GM21825 (cell line): ENCODE measurements around the gene POLD4.

Source experiments
- ATAC-seq: cut with Tn5 transposase; IDR thresholded peaks from one replicate; pipeline ENCODE4 v1.9.1; 2021; ENCODE audit warnings: mild to moderate bottlenecking, moderate library complexity; ENCODE audit not compliant: unreplicated experiment

Gene POLD4

DNA sequence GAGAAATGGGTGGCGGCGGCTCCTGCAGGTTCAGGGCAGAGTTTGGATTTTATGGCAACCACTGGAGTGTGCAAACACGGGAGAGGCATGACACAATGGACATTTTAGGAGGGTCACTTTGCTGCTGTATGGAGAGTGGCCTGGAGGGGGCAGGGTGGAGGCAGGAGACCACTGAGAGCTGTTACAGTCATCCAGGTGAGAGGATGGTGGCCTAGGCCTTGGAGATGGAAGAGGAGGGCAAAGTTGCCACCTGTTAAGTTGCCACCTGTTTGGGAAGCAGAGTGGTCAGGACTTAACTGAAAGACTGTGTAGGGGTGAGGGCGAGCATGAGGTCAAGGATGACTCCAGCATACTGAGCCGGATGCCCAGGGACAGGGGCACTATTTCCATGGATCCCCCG is 36.1 kb upstream of the POLD4 start:
- ATAC-seq: no peak

- no peak for ATAC-seq
These were observed 34.2 kb upstream of the POLD4 start for GRCh38 chr11:67387518-67387917.

DNA sequence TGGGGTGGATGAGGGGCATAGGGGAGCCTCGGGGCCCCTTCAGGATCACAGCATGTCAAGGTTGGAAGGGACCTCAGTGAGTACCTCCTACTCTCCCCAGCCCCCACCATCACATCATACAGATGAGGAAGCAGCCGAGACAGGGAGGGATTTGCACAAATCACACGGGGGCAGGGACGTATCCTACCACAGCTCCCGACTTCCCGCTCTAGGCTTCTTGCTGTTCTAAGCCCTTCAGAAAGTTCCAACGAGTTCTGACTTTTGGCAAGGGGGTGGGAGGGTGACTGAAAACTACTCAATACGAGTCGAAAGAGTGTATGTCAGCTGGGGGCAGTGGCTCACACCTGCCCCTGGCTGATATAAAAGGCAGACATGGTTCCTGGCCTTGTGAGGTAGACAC is 33.7 kb upstream of the POLD4 start:
- ATAC-seq: no peak

DNA sequence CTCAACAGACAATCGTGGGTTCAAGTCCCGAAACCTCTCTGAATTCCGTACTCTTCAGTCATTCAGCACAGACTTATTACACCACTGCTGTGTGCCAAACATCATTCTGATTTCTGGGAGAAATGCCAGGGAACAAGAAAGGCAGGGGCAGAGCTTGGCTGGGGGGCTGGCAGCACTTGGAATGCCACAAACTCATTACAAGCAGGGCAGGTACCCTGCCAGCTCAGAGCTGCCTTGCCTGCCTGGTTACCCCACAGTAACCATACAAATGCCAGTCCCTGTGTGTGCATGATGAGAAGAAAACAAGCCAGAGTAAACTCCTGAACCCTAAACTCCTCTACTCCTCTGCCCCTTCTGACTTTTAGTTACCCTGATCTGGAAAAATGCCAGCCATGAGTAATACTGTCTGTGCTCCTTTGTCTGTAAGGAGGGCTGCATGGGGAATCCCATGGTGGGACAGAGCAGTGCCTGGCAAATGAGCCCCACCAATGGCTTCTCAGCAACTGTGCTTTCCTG is 31.6 kb upstream of the POLD4 start:
- no peak for ATAC-seq

DNA sequence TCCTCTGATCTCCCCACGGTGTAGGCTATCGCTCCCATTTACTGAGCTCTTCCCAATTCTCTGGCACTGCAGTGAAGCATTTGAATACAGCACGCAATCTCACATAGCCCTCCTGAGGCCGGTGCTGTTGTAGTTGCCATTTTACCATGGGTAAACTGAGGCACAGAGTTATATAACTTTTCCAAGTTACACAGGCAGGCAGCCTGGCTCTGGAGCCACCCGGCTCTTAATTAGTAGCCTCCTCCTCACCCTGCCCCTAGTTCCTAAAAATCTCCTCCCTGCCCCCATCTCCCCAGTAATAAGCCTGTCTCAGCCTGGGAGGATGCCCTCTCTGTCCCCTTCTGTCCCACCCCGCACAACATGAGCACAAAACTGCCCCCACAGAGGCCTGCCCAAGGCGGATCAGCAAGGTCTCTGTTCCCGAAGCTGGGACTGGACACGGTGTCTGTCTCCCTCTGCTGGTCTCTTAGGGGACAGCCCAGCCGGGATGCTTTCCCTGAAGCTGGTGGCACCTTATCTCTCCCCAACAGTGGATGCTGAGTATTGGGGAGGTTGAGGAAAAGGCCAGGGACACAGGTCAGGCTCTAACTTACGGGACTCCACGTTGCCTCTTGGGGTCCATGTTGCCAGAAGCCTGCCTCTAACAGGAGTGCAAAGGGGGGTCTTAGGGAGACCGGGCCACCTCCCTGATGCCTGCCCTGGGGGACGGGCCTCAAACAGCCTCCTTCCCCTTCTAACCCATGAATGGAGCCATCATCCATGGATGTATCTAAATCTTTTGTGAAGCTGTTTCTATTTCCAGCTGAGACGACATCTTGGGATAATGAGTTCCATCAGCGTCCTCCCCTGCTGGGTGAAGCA is 29.2 kb upstream of the POLD4 start:
- ATAC-seq: peak; percentile 70

DNA sequence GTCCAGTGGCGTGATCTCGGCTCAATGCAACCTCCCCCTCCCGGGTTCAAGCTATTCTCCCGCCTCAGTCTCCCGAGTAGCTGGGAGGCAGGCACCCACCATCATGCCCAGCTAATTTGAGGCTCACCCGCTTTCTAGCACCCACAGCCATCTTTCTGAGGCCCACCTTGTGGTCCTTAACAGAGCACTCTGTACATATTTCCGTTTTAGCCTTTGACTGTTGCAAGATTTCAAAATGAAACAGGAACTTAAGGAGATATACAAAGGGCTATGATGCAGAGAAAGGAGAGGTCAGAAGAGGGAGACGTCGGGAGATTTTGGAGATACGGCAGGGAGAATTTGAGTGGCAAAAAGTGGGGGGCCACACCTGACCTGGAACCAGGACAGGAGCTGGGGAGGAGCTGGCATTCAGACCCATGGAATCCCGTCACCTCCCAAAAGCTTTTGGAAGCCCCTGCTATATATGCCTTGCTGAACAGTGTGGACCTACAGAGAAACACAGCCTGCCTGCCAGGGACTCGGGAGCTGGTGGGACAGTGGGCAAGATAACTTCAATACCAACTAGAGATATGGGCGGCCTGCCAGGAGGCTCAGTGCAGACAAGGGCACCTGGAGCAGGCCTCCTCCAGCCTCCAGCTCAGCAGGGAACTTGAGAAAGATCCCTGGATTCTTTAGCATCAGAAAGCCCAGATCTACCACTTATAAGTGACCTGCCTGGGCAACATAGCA is 28.1 kb upstream of the POLD4 start:
- no peak for ATAC-seq

- no peak for ATAC-seq
These were observed 26.0 kb upstream of the POLD4 start for GRCh38 chr11:67379061-67380058.

- ATAC-seq: no peak
These were observed 25.2 kb upstream of the POLD4 start for GRCh38 chr11:67378544-67378943.

DNA sequence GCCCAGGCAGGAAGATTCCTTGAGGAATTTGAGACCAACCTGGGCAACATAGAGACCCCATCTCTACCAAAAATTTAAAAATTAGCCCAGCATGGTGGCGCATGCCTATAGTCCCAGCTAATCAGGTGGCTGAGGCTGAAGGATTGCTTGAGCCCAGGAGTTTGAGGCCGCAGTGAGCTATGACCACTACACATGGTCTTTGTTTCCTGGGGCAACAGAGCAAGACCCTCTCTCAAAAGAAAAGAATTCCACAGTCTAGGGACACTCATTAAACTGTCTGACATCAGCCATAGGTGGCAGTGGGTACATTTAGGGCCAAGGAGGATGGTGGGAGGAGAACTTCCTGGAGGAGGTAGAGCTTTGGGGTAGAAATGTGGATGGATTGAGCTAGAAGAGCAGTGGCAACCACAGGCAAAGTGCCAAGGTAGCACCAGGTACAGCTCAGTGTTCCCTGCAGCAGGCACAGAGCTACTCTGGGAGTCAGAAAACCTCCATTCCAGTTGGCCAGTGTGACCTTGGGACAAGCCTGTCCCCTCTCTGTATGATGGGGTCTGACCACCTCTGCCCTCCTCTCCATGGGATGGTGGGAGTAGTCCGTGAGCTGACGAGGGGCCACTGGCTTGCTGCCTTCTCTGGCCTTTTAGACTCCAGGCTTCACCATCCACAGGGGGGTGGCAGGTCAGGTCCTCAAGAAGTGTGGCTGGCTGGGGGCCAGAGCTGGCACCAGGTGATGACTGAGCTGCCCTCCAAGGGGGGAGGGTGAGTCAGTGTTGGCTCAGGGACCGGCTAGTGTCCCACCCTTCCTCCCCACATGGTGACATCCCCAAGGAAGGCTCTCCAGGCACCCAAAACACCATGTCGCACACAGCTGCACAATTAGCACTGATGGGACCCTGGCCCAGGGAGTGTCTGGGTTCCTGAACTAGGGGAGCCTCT is 23.8 kb upstream of the POLD4 start:
- no peak for ATAC-seq

DNA sequence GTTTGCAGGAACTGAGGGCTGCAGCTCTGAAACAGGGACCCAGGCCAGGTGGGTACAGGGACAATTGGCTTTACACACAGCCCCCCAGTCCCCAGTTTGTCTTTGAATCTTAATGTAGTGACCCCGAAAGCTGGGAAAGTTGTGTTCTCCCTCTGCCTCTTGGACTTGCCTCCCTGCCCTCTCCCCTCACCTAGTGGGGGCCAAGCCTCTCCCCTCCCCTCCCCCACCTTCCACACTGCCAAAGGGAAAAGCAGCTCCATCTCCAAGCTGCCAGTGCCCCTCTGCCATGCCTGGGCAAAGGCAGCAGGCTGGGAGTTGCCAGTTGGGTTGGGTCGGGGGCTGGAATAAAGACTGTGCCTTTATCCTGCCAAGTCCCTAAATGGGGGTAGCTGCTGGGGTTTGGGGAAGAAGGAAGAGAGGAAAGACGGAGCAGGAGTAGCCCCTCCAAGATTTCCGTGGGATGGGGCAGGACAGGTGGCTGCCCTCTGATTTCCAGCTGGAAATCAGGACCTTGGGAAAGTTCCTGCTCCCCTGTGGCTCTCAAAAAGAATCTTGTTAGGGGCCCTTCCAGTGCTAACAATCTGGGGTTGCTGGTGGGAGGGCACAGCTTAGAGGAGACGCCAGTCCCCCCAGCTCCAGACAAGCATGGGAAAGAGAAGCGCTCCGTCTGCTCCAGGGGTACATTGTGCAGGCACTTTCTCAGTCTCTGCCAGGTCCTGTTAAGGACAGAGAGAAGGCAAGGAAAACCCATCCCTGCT is 22.9 kb upstream of the POLD4 start:
- no peak for ATAC-seq

DNA sequence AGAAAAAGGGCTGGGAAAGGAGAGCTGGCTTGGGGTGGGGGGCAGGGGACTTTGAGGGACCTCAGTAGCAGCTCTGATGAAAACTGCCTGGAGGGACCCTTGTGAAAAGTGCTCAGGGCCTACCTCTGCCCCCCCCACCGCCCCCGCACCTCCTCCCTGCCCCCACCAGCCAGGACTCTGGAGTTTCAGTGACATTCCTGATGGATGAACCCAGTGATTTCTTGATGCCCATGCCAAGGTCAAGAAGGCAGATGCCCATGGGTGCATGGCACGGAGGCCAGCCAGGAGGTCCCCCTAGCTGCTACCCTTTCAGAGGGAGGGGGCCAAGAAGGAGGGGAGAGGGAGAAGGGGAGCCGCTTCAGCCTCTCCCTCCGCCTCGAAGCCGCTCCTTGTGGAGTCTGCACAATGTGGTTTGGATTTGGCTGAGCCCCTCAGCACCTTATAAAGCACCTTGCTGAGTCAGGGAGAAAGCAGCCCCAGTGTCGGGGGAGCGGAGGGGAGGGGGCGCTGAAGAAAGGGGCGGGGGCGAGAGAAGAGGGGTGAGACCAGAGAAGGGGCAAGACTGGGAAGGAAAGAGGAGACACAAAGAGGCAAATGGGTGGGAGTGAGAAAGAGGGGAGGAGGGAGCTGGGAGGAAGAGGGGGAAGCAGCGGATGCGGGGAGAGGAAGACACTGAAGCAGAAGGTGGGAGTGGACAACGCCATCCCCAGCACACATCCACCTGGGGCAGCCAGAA is 22.1 kb upstream of the POLD4 start:
- no peak for ATAC-seq

- ATAC-seq: no peak
These were observed 21.4 kb upstream of the POLD4 start for GRCh38 chr11:67374571-67375281.

GRCh38 chr11:67373648-67374570 is 20.6 kb upstream of the POLD4 start:
- ATAC-seq: no peak

- no peak for ATAC-seq
These were observed 19.8 kb upstream of the POLD4 start, which contains the start of gene CLCF1 for GRCh38 chr11:67372993-67373647. Gene CLCF1, minus strand, starts transcription at chr11:67373598. Its CDS starts 59 bp downstream, at chr11:67373539.

DNA sequence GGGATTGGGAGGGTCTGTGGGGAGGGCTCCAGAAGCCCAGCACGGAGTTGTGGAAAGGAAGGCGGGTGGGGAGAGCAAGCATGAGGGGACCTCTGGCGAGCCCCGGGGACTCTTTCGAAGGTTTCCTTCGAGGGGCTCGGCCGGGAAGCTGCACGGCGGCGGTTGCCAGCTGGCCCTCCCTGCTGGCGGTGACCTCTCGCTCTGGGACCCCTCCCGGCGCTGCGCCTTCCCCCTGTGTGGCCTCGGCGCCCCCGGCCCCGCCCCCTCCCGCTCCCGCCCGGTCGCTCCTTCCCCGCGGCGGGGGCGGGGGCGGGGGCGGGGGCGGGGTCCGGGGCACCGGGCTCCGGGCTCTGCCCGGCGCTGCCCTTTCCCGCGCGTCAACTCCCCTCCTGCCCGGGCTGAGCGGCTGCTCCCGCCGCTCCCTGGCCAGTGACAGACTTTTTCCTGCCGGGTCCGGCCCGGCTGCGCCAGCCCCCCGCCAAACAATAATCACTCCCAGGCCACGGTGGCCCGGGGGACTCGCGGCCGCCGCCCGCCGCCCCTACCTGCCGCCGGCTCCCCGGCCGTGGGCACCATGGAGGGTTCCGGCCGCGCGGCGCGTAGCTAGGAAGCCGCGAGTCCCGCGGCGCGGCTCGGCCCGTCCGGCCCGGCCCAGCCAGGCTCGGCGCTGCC is 19.1 kb upstream of the POLD4 start:
- no peak for ATAC-seq
